GM03348 (cell line): ENCODE results near the gene LIMS1.

Experiments used
- DNase-seq: peaks from one replicate; pipeline ENCODE4 v3.0.0; 2012; ENCODE audit warnings: low spot score

LIMS1 gene

GRCh38 chr2:108615480-108616090, 81.3 kb downstream of the LIMS1 start:
- DNase-seq, result no peak

DNA sequence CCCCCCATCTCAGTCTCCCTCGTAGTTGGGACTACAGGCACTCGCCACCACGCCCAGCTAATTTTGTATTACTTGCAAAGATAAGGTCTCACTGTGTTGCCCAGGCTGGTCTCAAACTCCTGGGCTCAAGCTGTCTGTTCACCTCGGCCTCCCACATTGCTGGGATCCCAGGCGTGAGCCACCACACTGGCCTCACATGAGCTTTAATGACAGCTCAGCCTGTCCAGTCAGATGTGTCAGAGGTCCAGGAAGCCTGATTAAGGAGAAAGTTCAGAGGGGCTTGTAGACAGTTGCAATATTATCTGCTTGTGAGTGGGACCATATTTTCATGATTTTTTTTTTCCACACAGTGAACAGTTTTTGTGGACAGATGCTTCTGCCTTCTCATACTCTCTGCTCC, 82.0 kb downstream of the LIMS1 start:
- no peak for DNase-seq

DNA sequence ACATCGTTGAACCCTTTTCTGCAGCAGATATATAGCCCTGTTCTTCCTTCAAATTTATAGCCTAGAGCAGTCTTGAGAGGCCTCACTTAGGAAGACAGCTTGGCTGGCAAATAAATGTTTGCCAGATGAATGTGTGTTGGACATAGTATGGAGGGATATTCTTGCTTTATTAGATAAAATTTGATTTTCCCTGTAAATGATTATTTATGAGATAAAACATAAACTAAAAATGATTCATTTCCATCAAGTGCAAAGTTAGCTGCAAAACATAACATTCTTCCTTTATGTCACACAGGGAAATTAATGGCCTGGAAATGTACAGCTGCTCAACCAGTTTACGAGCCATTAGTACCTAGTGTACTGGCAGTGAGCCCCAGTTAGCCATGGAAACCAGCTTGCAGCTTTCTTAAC, 82.5 kb downstream of the LIMS1 start:
- DNase-seq, result no peak

DNA sequence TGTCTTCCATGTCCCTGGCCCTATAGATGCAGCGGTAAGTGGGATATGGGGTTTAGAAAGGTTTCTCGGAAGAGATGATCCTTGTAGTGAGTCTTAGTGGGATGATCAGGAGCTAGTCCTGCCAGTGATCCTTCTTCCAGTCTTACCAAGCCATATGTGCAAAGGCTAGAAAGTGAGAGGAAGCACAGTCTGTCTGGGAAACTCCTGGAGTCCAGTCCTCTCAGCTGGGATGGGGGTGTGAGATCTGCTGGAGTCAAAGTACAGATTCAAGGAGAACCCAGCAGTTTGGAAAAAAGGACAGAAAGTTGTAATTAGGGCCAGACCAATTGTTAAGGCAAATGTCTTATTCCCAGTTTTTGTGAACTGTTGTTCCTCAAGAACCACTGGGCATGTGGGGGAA, 83.3 kb downstream of the LIMS1 start:
- no peak for DNase-seq

- no peak for DNase-seq
Observed at GRCh38 chr2:108619925-108620620, 85.8 kb downstream of the LIMS1 start.

DNA sequence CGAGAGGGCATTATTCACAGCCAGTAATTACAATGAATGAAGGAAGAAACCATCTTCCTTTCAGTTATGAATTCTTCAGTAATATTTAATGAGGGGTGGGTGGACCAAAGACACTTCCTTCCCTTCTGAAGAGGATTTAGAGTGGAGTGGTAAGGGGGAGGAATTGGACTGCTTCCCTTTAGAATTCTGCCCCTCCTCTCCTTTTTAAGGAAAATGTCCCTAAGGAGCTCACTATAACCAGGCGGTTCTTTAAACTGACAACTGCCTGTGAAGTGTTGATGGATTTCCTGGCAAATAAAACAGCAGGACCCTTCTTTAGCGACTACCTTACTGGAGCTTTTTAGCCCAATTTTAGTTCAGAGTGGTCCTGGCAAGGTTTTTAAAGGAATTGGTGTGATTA, 86.4 kb downstream of the LIMS1 start:
- DNase-seq, result no peak

DNA sequence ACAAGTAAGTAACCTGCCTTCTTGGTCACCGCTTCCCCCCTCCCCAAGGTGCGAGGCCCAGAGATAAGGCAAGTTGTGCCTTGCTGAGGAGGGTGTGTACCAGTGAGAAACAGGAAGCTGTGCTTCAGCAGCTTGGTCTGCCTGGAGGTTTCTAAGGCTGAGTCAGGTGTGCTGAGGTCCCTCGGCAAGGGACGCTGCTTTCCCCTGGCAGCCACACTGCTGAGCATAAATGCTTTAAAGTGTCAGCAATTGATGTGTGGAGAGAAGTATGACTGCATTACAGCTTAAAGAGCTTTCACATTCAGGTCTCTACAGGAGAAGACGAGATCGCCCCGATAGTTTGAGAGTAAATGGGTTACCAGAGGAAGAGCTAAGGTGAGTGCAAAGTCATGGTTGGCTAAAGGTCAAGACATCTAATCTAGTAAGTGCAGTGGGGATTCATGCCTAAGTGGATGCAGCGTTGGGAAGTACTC, 86.9 kb downstream of the LIMS1 start:
- no peak for DNase-seq

GRCh38 chr2:108621687-108622681, 87.7 kb downstream of the LIMS1 start:
- no peak for DNase-seq

DNA sequence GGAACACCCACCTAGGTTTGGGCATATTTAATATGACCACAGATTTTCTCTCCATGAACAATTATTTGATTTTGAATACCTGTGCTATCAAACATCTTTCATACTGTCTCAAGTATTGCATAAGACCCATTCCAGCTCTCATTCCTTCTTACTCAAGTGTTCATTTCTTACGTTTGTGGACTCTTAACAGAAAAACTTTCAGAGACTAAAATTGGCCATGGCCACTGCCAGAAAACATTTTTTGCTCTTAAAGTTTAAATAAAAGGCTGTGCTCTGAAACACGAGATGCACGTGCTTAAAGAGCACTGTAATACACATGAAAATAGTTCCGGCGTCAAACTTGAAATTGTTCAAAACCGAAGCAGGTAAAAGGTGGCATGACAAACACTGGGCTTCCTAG, 89.3 kb downstream of the LIMS1 start:
- DNase-seq, result no peak

GRCh38 chr2:108625186-108625827, 91.0 kb downstream of the LIMS1 start:
- DNase-seq, result no peak

- no peak for DNase-seq
Observed at GRCh38 chr2:108625828-108626195, 91.5 kb downstream of the LIMS1 start.

- no peak for DNase-seq
Observed at GRCh38 chr2:108626995-108627394, 92.7 kb downstream of the LIMS1 start.

DNA sequence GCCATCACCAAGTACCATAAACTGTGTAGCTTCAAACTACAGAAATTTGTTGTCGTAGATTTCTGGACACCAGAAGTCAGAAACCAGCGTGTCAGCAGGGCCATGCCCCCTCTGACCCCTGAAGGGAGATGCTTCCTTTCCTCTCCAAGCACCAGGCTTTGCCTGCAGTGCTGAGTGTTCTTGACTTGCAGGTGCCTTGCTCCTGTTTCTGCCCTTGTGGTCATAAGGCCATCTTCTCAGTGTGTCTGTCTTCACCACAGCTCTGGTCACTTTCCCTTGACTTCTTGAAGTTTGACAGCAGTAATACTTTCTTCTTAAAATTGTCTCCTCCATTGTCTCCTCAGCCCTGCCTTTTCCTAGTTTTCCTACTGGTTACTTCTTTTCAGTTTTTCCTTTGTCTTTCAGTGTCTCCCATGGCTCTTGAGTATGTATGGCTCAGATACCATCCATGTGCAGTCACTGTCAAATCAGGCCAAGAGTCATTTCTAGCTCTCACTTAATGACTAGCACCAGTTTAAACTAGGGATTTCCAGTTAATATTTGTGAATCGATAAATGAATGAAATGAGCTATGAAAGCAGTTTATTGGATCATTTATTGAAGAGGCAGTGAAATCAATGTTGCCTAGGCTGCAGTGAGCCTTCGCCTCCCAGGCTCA, 93.8 kb downstream of the LIMS1 start:
- no peak for DNase-seq

DNA sequence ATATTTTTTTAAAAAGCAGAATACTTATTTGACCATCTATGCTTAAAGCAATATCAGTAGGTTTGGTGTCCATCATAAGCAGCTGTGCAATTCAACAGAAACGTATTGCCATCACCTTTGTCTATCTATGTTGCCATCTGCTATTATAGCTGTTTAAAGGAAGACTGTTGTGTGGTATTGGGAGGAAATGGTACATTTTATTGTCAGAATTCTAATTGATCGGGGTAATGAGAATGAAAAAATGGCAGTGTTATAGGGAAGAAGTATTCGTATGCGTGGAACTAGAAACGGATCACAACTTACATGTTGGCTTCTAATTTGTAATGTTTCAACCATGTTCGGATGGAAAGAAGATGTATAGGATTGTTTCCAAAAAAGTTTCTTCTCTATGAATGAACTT, 94.7 kb downstream of the LIMS1 start:
- no peak for DNase-seq

DNA sequence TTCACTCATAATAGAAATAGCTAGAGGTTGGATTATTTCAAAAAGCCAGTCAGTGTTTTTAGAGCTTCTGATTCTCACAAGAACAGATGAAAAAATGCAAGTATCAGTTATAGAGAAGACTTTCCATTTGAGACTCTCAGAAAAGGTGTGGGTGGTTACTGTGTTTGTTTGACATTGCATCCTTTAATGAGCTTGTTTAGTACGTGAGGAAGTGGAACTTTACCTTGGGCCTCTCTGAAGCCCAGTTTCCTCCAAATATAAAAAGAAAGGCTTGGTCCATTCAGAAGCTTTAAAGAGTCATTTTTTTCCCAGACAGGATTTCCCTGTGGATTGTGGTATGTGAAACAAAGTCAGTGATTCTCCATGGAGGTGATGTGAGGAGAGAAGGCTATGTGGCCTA, 95.1 kb downstream of the LIMS1 start:
- DNase-seq, result no peak

DNA sequence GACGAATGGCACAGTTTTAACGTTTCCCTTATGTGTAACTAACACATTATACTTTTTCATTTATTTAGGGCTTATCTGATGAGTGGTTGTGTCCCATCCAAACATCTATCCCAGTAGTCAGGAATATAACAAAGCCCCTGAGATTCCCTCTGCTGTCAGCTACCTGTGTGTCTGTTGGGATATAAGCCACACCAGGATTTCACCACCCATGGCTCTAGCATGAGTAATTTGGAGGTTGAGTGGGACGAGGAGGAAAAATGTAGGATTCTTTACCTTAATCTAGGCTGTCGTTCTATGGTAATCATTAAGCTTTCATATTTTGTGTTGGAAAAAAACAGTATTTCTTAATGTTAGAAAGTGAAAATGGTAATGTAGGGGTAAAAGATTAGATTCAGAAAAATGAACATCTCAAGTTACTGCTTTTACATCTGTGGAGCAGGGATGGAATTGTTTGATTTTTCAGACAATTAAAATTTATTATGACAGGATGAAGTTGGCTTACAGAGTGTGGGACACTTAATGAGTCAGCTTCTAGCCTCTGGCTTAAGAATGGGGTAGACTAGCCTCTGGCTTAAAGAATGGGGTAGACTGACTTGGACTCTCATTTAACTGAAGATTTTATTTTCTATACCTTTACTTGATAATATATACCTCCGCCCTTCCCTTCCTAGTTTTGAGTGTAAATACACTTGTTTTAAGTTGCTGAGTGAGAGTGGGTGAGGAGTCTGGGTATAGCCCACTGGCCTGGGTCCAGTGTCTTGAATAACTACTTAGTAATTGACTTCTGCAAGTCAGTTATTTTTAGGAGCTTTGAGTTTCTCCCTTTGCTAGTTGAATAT, 96.5 kb downstream of the LIMS1 start:
- DNase-seq, result no peak

GRCh38 chr2:108632332-108633160, 98.3 kb downstream of the LIMS1 start:
- DNase-seq, result no peak

DNA sequence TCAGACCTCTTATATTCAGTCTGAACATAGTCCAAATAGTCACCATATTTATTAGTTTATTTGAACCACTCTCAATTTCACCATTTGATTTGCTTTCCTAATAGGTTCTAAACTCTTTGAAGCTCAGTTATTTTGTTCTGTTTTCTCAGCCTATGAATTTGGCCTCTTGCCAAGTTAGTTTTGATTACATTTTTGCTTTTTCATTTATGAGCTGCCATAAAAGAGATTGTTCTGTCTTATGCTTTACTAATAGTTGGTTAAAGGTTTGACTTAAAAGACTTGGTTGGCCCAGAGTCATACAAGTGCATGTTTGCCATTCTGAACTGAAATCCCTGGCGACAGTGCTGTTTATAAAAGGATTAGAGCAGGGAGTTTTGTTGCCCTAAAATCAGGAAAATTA, 99.1 kb downstream of the LIMS1 start:
- DNase-seq, result no peak

GRCh38 chr2:108634011-108634410, 99.7 kb downstream of the LIMS1 start:
- no peak for DNase-seq

GRCh38 chr2:108634576-108635160, 100.4 kb downstream of the LIMS1 start:
- no peak for DNase-seq
